HepG2 (cell line): Measurements from ENCODE around the gene MAFB. TPM values are rescaled to one million over a fixed set of nuclear protein-coding genes. Genes with fewer than 3 reads are reported as not detected.

Source experiments
- BCL3 ChIP-seq: sonication (generic); formaldehyde crosslinking; IDR thresholded peaks from 2 replicates; pipeline ENCODE4 v1.5.1; 2020; ENCODE audit warnings: mild to moderate bottlenecking, missing genetic modification reagents, moderate library complexity
- HMGXB3 ChIP-seq: sonication (generic); formaldehyde crosslinking; IDR thresholded peaks from 2 replicates; pipeline ENCODE4 v1.4.0; 2020; ENCODE audit warnings: missing genetic modification reagents, borderline replicate concordance
- NFRKB ChIP-seq: fragments of 450-650 bp; IDR thresholded peaks from 2 replicates; pipeline ENCODE4 v1.6.1; 2017
- NR2F6 ChIP-seq, 2 experiments: IDR thresholded peaks; 2 replicates each; pipeline ENCODE4 v1.6.1; 2016; ENCODE audit warnings: antibody characterized with exemption in 1 of 2, mild to moderate bottlenecking in 1 of 2
- TBL1XR1 ChIP-seq: fragments of 150-350 bp; IDR thresholded peaks from 2 replicates; pipeline ENCODE4 v1.6.1; 2014; ENCODE audit warnings: borderline replicate concordance, low read length; ENCODE audit not compliant: partially characterized antibody
- TEAD2 ChIP-seq: sonication (generic); formaldehyde crosslinking; IDR thresholded peaks from 2 replicates; pipeline ENCODE4 v1.9.0; 2021; ENCODE audit warnings: missing genetic modification reagents
- ZBTB39 ChIP-seq: sonication (generic); formaldehyde crosslinking; IDR thresholded peaks from 2 replicates; pipeline ENCODE4 v1.5.0; 2020; ENCODE audit warnings: missing genetic modification reagents
- ZHX1 ChIP-seq: sonication (generic); formaldehyde crosslinking; IDR thresholded peaks from 2 replicates; pipeline ENCODE4 v1.8.1; 2022; ENCODE audit warnings: low read depth, mild to moderate bottlenecking, missing genetic modification reagents
- ZNF431 ChIP-seq: sonication (generic); formaldehyde crosslinking; IDR thresholded peaks from 2 replicates; pipeline ENCODE4 v1.9.0; 2022; ENCODE audit warnings: missing genetic modification reagents, low read depth, mild to moderate bottlenecking, borderline replicate concordance
- ZNF530 ChIP-seq: sonication (generic); formaldehyde crosslinking; IDR thresholded peaks from 2 replicates; pipeline ENCODE4 v1.5.0; 2020; ENCODE audit warnings: low read depth, mild to moderate bottlenecking, missing genetic modification reagents
- ZNF800 ChIP-seq: sonication (generic); formaldehyde crosslinking; IDR thresholded peaks from 2 replicates; pipeline ENCODE4 v1.4.0; 2020; ENCODE audit warnings: missing genetic modification reagents
- polyA plus RNA-seq, 8 experiments: library from polyadenylated mRNA; depleted of rRNA in 3 of 8; stranded (reverse) in 7 of 8; unstranded in 1 of 8; fragments of >200 nt; fragmentation: Illumina TruSeq in 4 of 8; extraction: Trizol in 4 of 8; gene quantifications; 2 replicates each; pipeline versions ENCODE4 v1.2.1 to v1.2.3, GENCODE V29; 2011 to 2016; ENCODE audit warnings: low read depth in 4 of 8, missing spikeins in 1 of 8, mixed read lengths in 1 of 8; ENCODE audit not compliant: insufficient read depth in 1 of 8
- total RNA-seq, 5 experiments: library from RNA; depleted of rRNA; stranded (reverse); fragments of >200 nt; fragmentation: Illumina TruSeq; extraction: Trizol; gene quantifications; 2 replicates each; pipeline ENCODE4 v1.2.3, GENCODE V29; 2016; ENCODE audit warnings: low read depth in 1 of 5
- TF ChIP-seq, protein P1 (sequence below): IDR thresholded peaks from 2 replicates; pipeline ENCODE4 v1.6.1; 2018; ENCODE audit warnings: missing genetic modification reagents

MAFB gene
- total and polyA plus RNA-seq, 2 of the 13 experiments (the other 11 are each of a cell fraction or from before 2014, with no cell fraction given), result 0.08 to 0.11 TPM

DNA sequence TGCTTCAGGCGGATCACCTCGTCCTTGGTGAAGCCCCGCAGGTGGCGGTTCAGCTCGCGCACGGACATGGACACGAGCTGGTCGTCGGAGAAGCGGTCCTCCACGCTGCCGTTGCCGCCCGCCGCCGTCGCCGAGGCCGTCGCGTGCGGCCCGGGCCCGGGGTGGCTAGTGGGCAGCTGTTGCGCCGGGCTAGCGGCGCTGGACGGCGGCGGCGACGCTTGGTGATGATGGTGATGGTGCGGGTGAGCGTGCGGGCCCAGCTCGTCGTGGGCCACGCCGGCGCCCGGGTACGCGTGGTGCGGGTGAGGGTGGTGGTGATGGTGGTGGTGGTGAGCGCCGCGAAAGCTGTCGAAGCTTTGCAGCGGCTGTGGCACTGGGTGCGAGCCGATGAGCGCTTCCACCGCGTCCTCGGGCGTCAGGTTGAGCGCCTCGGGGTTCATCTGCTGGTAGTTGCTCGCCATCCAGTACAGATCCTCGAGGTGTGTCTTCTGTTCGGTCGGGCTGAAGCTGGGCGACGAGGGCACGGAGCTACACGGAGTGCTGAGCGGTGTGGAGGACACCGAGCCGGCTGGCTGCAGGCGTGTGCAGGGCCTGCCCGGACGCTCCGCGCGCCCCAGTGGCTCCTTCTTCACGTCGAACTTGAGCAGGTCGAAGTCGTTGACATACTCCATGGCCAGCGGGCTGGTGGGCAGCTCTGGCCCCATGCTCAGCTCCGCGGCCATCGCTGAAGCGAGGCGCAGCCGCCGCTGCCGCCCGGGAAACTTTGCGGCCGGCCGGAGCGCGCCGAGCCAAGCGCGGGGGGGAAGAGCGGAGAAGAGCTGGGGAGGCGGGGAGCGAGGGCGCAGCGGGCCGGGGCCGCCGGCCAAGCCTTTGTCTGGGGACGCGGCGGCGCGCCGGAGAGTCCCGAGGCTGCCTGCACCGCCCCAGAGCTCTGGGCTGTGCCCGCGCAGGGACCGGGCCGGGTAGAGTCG lies 622 bp downstream of the MAFB start (continued):
- TF ChIP-seq HMGXB3 (CRISPR knock-in tag) (no peak), TBL1XR1 (no peak), BCL3 (CRISPR knock-in tag) (no peak), TEAD2 (no peak), ZHX1 (CRISPR knock-in tag) (peak; percentile 51; the same call in 1 of the 2 replicates), ZBTB39 (CRISPR knock-in tag) (no peak), ZNF431 (CRISPR knock-in tag) (no peak), ZNF800 (CRISPR knock-in tag) (peak; percentile 100), ZNF530 (CRISPR knock-in tag) (no peak), NFRKB (no peak), NR2F6 (IDR thresholded peaks at IDR 0.05) (no peak), NR2F6 (CRISPR knock-in tag; IDR thresholded peaks at IDR 0.05) (no peak)
- TF ChIP-seq, protein P1, sequence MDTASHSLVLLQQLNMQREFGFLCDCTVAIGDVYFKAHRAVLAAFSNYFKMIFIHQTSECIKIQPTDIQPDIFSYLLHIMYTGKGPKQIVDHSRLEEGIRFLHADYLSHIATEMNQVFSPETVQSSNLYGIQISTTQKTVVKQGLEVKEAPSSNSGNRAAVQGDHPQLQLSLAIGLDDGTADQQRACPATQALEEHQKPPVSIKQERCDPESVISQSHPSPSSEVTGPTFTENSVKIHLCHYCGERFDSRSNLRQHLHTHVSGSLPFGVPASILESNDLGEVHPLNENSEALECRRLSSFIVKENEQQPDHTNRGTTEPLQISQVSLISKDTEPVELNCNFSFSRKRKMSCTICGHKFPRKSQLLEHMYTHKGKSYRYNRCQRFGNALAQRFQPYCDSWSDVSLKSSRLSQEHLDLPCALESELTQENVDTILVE, result no peak
